Erythroblast (primary cell): ENCODE results near the gene AIF1.

Experiments
- GATA1 ChIP-seq: IDR thresholded peaks from 2 replicates; pipeline ENCODE4 v1.6.1; 2011; ENCODE audit warnings: low read depth, mild to moderate bottlenecking, control low read depth, low read length, moderate library complexity
- POLR2A ChIP-seq: IDR thresholded peaks from 2 replicates; pipeline ENCODE4 v1.6.1; 2011; ENCODE audit warnings: mild to moderate bottlenecking, low read length

DNA sequence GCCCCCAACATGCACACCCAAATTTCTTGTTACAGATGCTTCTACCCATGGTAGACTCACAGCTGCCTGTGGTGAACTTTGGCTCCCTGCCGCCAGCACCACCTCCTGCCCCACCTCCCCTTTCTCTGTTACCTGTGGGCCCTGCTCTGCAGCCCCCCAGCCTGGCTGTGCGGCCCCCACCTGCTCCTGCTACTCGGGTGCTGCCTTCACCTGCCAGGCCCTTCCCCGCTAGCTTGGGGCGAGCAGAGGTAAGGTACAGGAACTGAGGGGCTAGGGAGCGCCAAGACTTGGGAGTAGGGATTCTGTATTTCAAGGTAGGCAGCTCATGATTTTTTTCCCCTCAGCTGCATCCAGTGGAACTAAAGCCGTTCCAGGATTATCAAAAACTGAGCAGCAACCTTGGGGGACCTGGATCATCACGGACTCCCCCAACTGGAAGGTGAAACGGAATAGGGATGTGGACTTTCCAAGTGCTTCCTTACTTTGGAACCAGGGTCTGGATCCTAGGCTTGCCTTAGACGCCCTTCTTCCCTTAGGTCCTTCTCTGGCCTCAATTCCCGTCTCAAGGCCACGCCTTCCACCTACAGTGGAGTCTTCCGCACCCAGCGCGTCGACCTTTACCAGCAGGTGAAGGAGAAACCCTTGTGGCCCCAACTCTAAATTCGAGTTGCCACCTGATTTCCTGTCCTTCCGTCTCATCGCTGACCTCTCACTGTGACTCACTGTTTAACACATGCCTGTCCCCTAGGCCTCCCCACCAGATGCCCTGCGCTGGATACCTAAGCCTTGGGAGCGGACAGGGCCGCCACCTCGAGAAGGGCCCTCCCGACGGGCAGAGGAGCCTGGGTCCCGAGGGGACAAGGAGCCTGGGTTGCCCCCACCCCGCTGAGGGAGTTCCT lies 21.9 kb downstream of the AIF1 start:
- TF ChIP-seq POLR2A = no peak
- TF ChIP-seq GATA1 = no peak
